Measurements from ENCODE around the gene CDRT4.

CDRT4 gene

DNA sequence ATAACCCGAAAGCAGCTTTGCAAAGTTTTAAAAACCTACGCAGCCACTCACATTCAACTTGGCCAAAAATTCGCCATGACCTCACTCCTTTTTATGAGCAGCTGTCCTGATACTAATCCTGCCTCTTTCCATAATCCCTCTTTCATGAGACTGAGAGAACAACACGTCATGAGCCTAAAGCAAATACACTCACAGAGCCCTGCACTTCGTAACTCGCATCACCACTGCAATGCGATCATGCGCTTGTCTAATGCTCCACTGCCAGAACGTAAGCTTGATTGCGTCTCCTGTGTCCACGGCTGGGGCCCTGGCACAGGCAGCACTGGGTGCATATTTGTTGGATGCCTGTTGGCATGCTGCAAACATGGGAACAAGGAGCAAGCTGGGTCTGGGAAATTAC, 36.2 kb downstream of the CDRT4 start:
- no peak for DNase-seq (ENCODE audit: low spot score)
- TF ChIP-seq, protein P1, sequence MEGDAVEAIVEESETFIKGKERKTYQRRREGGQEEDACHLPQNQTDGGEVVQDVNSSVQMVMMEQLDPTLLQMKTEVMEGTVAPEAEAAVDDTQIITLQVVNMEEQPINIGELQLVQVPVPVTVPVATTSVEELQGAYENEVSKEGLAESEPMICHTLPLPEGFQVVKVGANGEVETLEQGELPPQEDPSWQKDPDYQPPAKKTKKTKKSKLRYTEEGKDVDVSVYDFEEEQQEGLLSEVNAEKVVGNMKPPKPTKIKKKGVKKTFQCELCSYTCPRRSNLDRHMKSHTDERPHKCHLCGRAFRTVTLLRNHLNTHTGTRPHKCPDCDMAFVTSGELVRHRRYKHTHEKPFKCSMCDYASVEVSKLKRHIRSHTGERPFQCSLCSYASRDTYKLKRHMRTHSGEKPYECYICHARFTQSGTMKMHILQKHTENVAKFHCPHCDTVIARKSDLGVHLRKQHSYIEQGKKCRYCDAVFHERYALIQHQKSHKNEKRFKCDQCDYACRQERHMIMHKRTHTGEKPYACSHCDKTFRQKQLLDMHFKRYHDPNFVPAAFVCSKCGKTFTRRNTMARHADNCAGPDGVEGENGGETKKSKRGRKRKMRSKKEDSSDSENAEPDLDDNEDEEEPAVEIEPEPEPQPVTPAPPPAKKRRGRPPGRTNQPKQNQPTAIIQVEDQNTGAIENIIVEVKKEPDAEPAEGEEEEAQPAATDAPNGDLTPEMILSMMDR (conservative IDR thresholded peaks at IDR 0.05; ENCODE audit: low read depth): no peak
- POLR2A ChIA-PET (ENCODE audit: low non-redundant PET): no interaction called here
- CTCF ChIA-PET: no interaction called here
- no peak overlapping the region for H3K27ac ChIP-seq

DNA sequence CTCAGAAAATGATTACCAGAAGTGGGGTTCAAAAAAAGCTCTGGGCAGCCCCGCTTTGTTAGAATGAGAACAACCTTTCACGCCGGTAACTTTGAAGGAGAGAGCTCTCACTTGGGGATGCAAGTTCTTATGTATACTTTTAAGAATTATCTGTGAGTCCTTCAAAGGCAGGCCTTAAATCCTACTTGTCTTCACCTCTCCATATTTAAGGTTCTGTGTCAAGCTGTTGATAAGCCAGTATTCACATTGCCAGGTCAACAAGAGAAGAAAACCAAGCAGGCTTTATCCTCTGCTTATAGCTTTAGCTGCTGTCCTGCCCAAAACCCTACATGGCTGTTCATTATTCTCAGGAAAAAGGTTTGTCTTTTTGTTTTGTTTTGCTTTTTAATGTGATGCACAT, 42.9 kb downstream of the CDRT4 start:
- POLR2A ChIA-PET (ENCODE audit: low non-redundant PET): no interaction called here
- TF ChIP-seq, protein P1 (conservative IDR thresholded peaks at IDR 0.05; ENCODE audit: low read depth): no peak
- DNase-seq (ENCODE audit: low spot score): no peak
- CTCF ChIA-PET: interaction anchor here (0.6 kb wide), 1 partner anchor 682 kb away, joined by 3 read pairs; no protein-coding TSS in a partner anchor
- H3K27ac ChIP-seq: no peak overlapping the region

DNA sequence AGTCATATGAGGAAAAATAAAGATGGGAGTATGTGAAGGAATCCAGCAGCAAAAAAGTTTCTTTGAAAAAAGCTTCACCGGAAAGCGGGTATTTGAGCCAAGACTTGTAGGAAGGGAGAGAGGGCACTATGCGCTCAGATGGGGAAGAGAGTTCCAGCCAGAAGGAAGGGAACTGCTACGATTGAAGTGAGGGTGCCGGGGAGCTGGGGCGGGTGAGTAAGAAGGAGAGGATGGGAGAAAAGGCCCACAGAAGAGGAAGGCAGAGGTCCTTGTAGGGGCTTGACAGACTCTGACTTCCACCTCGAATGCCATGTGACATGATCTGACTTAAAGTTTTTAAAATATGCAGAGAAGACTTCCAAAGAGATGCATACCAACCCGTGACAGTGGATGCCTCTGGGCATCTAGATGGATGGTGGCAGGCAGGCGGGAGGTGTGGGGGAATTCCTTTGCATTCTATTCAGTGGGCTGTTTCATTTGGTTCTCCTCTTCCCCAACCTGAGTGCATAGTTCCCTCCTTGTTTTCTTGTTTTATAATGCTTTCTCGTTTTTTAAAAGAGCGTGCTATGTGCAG, 44.9 kb downstream of the CDRT4 start:
- DNase-seq (ENCODE audit: low spot score): no peak
- TF ChIP-seq, protein P1 (conservative IDR thresholded peaks at IDR 0.05; ENCODE audit: low read depth): no peak
- no peak overlapping the region for H3K27ac ChIP-seq
- ChIA-PET POLR2A (ENCODE audit: low non-redundant PET) (no interaction called here), CTCF (interaction anchor here (0.6 kb wide), 1 partner anchor 159 kb away, joined by 3 read pairs; no protein-coding TSS in a partner anchor)

DNA sequence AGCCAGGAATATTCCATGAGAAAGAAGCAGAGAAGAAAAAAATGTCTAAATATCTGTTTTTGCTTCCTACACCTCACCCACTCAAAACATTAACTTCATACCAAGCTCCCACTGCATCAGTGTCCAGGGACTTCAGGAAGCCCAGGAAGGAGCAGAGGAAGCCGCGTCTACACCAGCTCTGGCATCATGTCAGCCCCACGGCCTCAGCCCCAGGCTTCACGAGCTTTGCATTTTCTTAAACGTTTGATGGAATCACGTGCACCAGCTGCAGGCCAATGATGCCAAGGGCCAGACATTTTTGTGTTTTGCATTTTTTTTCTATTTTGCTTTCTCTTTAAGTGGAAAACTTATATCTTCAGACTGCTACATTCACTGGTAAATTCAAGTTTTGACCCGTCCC, 48.6 kb downstream of the CDRT4 start:
- ChIA-PET CTCF (interaction anchor here (0.6 kb wide), 1 partner anchor 406 kb away, joined by 4 read pairs; no protein-coding TSS in a partner anchor), POLR2A (ENCODE audit: low non-redundant PET) (no interaction called here)
- DNase-seq (ENCODE audit: low spot score): no peak
- TF ChIP-seq, protein P1 (conservative IDR thresholded peaks at IDR 0.05; ENCODE audit: low read depth): no peak
- no peak overlapping the region for H3K27ac ChIP-seq

DNA sequence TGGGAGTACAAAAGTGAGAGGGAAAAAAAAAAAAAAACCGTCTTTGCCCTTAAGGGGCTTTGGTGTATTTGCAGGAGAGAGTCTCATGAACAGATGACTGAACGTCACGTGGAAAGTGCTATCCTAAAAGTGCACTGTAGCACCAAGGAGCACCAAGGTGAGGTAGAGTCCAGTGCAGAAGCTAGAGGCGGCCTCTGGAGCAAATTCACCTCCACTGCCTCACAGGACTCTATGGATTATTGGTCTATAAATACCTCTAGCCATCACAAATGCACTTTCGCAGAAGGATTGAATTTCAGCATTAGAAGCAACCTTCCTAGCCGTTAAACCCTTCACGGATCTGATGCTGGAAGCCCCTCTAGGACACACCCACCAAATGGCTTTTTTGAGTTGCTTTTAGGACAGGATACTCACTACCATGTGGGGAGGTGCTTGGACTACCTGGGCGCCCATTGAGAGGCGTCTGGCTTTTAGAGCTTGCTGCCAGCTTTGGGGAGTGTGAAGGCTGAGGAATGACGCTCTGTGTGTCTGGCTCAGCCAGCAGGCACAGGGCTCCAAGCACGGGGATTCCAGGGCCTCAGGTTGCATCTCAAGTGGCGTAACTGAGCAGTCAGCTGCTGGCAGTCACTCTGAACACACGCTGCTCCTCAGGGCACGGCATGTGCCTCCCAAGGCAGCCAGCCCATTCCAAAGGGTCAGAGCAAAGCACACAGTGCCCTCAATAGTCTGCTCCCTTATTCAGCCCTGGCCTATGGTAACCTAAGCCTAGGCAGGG, 52.7 kb downstream of the CDRT4 start:
- H3K27ac ChIP-seq: no peak overlapping the region
- CTCF ChIA-PET: no interaction called here
- POLR2A ChIA-PET (ENCODE audit: low non-redundant PET): no interaction called here
- TF ChIP-seq, protein P1 (conservative IDR thresholded peaks at IDR 0.05; ENCODE audit: low read depth): no peak
- DNase-seq (ENCODE audit: low spot score): no peak

DNA sequence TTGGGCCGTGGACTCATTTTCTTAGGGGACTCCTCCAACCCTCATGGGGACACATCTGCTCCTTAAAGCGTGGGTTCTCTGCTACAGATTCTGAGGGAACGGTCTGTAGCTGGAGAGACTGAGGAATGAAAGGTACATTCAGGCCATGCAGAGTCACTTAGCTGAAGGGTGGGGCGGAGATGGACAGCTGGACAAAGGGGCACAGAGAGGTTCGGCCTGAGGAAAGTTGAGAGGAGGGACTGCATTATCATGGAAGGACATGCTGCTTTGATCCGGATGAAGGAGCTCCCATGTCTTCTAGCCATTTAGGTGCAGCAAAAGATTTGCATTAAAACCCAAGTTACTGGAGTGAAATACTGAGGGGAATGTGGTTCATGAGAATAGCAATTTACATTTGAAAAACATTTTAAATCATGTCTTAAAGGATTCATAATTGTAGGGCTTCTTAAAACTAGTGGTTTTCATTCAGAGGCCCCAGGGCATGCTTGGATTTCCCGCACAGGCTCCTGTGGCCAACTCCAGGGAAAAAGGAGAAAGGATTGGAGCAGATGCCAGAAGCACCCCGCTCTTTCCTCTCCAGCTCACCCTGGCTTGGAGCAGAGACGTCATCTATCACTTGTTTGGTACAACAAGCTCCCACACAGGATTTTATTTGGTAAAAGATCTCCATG, 54.2 kb downstream of the CDRT4 start:
- CTCF ChIA-PET: no interaction called here

More for the DNA sequence above, 54.2 kb downstream of the CDRT4 start:
- H3K27ac ChIP-seq: no peak overlapping the region
- no peak for DNase-seq (ENCODE audit: low spot score)
- TF ChIP-seq, protein P1 (conservative IDR thresholded peaks at IDR 0.05; ENCODE audit: low read depth): no peak
- POLR2A ChIA-PET (ENCODE audit: low non-redundant PET): no interaction called here
